Naive thymus-derived CD4-positive, alpha-beta T cell (primary cell): Measurements from ENCODE around the gene TMEM253. TPM values are rescaled to one million over a fixed set of nuclear protein-coding genes. Genes with fewer than 3 reads are reported as not detected.

Experiments
- ATAC-seq: fragments of 150-1000 bp; cut with Tn5 transposase; 2 replicates; pipeline ENCODE4 v1.10.0; 2021; ENCODE audit warnings: mild to moderate bottlenecking, moderate library complexity
- CTCF ChIA-PET: fragments of 350-600 bp; sonication (Branson Sonifier 250); formaldehyde crosslinking; loops from one replicate; lab custom pipeline; 2021; ENCODE audit warnings: antibody characterized with exemption; lab: Charles Lee
- POLR2A ChIA-PET: fragments of 350-600 bp; sonication (Branson Sonifier 250); formaldehyde crosslinking; loops from one replicate; lab custom pipeline; 2021; ENCODE audit warnings: antibody characterized with exemption, inconsistent platforms; lab: Charles Lee
- DNase-seq, 9 donors: peaks; one replicate each; pipeline versions ENCODE4 v3.0.0 to v3.0.0-alpha.2; 2020 to 2022; ENCODE audit warnings: mixed read lengths in 1 of 9
- H3K27ac ChIP-seq: one replicate; pipeline ENCODE4 v1.7.0; 2013; ENCODE audit warnings: mild to moderate bottlenecking, low read depth, low read length, moderate library complexity
- H3K27me3 ChIP-seq, 2 donors: one replicate each; pipeline ENCODE4 v1.7.0; 2013; ENCODE audit warnings: low read length in 2 of 2, mild to moderate bottlenecking in 2 of 2, moderate library complexity in 2 of 2; ENCODE audit not compliant: control insufficient read depth in 2 of 2, insufficient read depth in 2 of 2
- H3K36me3 ChIP-seq, 3 experiments: 1 replicate in 2 of 3; 2 replicates in 1 of 3; pipeline ENCODE4 v1.7.0; 2013; ENCODE audit warnings: low read length in 3 of 3, mild to moderate bottlenecking in 3 of 3, moderate library complexity in 1 of 3; ENCODE audit not compliant: insufficient read depth in 3 of 3, control insufficient read depth in 2 of 3
- H3K4me1 ChIP-seq, 2 donors: one replicate each; pipeline ENCODE4 v1.7.0; 2013; ENCODE audit warnings: low read length in 2 of 2, mild to moderate bottlenecking in 2 of 2, moderate library complexity in 1 of 2; ENCODE audit not compliant: control insufficient read depth in 2 of 2, insufficient read depth in 2 of 2
- H3K4me3 ChIP-seq: 2 replicates; pipeline ENCODE4 v1.7.0; 2013; ENCODE audit warnings: mild to moderate bottlenecking, low read length
- H3K9me3 ChIP-seq, 3 experiments: 1 replicate in 2 of 3; 2 replicates in 1 of 3; pipeline ENCODE4 v1.7.0; 2013; ENCODE audit warnings: low read length in 3 of 3; ENCODE audit not compliant: control insufficient read depth in 2 of 3
- H3K27ac Mint-ChIP-seq, 9 donors: one replicate each; pipeline ENCODE4 v1.8.0; 2020 to 2022; ENCODE audit warnings: mixed read lengths in 9 of 9, mild to moderate bottlenecking in 8 of 9, moderate library complexity in 5 of 9, inconsistent platforms in 2 of 9
- H3K27me3 Mint-ChIP-seq, 5 donors: one replicate each; pipeline ENCODE4 v1.8.0; 2021 to 2022; ENCODE audit warnings: mixed read lengths in 5 of 5, mild to moderate bottlenecking in 1 of 5
- H3K36me3 Mint-ChIP-seq, 5 donors: one replicate each; pipeline ENCODE4 v1.8.0; 2020 to 2022; ENCODE audit warnings: mixed read lengths in 5 of 5, mild to moderate bottlenecking in 3 of 5, inconsistent platforms in 1 of 5
- H3K4me1 Mint-ChIP-seq, 7 donors: one replicate each; pipeline ENCODE4 v1.8.0; 2020 to 2022; ENCODE audit warnings: mixed read lengths in 7 of 7, mild to moderate bottlenecking in 3 of 7, inconsistent platforms in 1 of 7
- H3K4me3 Mint-ChIP-seq, 10 donors: one replicate each; pipeline ENCODE4 v1.8.0; 2020 to 2022; ENCODE audit warnings: mild to moderate bottlenecking in 10 of 10, mixed read lengths in 10 of 10, moderate library complexity in 6 of 10, inconsistent platforms in 2 of 10
- H3K9me3 Mint-ChIP-seq, 11 donors: one replicate each; pipeline ENCODE4 v1.8.0; 2020 to 2022; ENCODE audit warnings: mixed read lengths in 11 of 11, mild to moderate bottlenecking in 4 of 11, inconsistent platforms in 1 of 11, moderate library complexity in 1 of 11
- intact Hi-C, 2 donors: fragments of 100-400 bp; cut with micrococcal nuclease; formaldehyde crosslinking; loops; one replicate each; pipeline ENCODE4 v1.15.1; 2023
- polyA plus RNA-seq, 2 donors: library from polyadenylated mRNA; unstranded; fragments of 300-500 nt; fragmentation: Illumina TruSeq; gene quantifications; one replicate each; pipeline ENCODE4 v1.2.3, GENCODE V29; 2021
- total RNA-seq, 6 experiments: library from RNA in 5 of 6; stranded (reverse) in 5 of 6; gene quantifications; 1 replicate in 5 of 6; 2 replicates in 1 of 6; pipeline ENCODE4 v1.2.3 and lab custom pipeline; 2021 to 2026

The TMEM253 gene
- total and polyA plus RNA-seq, 7 experiments from 2014 or later = 0.56 to 0.73 (median 0.70) TPM; not detected in 4

DNA sequence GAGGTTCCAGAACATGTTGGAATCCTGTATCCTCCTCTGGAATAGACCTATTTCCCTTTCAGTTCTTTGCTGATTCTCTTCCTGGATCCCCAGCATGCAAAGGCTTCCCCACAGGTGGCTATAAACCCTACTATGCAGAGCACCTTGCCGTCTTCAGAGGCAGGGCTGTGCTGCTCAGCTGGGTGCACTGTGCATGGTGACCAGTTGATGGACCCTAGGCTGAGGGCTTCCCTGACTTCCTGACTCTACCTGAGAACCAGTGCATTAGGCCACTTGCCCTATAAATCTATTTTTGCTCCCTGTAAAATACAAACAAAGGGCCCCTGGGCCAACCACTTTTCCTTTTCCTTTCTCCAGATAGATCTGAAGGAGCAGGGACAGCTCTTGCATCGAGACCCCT, 16.5 kb upstream of the TMEM253 start:
- intact Hi-C loops = loop anchor here in 1 of 2 donors (10.0 kb wide), 1 partner anchor 1500 kb away; the partner anchor contains the start of gene DAD1

DNA sequence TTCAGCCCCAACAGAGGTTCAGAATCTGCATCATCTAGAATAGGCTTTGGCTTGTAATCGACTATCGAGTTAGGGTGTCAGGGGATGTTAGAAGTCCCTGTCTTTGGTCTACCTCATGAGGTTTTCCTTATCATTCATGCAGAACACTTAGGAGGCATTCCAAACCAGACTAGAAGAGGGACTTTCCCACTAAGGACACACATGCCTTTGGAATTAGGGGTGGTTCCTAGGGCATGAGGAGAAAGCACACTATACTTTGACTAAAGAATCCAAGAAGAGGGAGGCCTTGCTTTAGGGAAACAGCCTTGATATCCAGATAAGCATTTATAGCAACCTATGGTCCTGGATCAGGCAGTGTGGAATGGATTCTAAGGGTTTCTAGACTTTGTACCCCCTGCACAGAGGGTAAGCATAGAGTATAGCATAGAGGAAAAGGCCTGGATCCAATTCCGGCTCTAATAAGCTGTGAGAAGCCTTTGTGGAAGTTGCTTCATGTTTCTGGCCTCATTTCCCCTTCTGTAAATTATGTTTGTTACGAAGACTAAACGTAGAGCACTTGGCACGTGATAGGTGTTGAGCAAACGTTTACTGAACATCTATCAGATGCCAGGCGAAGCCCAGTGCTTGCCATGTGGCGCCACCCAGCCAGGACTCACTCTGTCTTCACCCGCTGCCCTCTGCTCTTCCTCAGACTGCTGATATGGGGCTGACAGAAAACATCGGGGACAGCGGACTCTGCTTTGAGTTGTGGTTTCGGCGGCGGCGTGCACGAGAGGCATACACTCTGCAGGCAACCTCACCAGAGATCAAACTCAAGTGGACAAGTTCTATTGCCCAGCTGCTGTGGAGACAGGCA, 15.6 kb upstream of the TMEM253 start:
- Mint-ChIP-seq H3K4me3 (peak overlapping the region in 1 of 10 donors; percentile 53), H3K4me1 (peaks cover 16 to 30% (median 27%) of the 10 kb centered on the region in 7 donors), H3K9me3 (peaks cover 0 to 5% (median 0%) of the 10 kb centered on the region in 11 donors), H3K27ac (peak overlapping the region in 7 of 9 donors; percentile 30 to 99 (median 94)), H3K36me3 (no peaks in the 10 kb centered on the region), H3K27me3 (peaks cover 0 to 1% (median 0%) of the 10 kb centered on the region in 5 donors)
- Histone ChIP-seq H3K36me3 (no peaks in the 10 kb centered on the region), H3K9me3 (no peaks in the 10 kb centered on the region), H3K27me3 (no peaks in the 10 kb centered on the region), H3K4me1 (peaks cover 13 to 15% of the 10 kb centered on the region in 2 donors), H3K27ac (no peak overlapping the region), H3K4me3 (no peak overlapping the region)
- ATAC-seq (no peak), DNase-seq (no peak)
- POLR2A ChIA-PET = no interaction called here
- intact Hi-C loops = loop anchor here (5.0 to 10.0 kb wide), 2 partner anchors 403 to 1500 kb away; partner anchors contain the start of genes DAD1 (in 1 of the 2) and RNASE4 (in 1 of the 2)
- CTCF ChIA-PET = no interaction called here

More for the DNA sequence above, 16.5 kb upstream of the TMEM253 start:
- Histone ChIP-seq H3K4me1 (peaks cover 13 to 15% of the 10 kb centered on the region in 2 donors), H3K4me3 (no peak overlapping the region), H3K9me3 (no peaks in the 10 kb centered on the region), H3K27ac (no peak overlapping the region), H3K27me3 (no peaks in the 10 kb centered on the region), H3K36me3 (no peaks in the 10 kb centered on the region)
- H3K27me3 Mint-ChIP-seq = peaks cover 0 to 3% (median 0%) of the 10 kb centered on the region in 5 donors
- DNase-seq (no peak), ATAC-seq (no peak)
- peaks cover 16 to 30% (median 26%) of the 10 kb centered on the region in 7 donors for H3K4me1 Mint-ChIP-seq
- peak overlapping the region in 5 of 9 donors; percentile 0 to 71 (median 28) for H3K27ac Mint-ChIP-seq
- ChIA-PET CTCF (interaction anchor here (0.9 kb wide), 1 partner anchor 70 kb away, joined by 3 read pairs; no protein-coding TSS in a partner anchor), POLR2A (interaction anchor here (1.1 kb wide), 1 partner anchor 61 kb away, joined by 3 read pairs; no protein-coding TSS in a partner anchor)
- H3K4me3 Mint-ChIP-seq = no peak overlapping the region
- peaks cover 0 to 5% (median 0%) of the 10 kb centered on the region in 11 donors for H3K9me3 Mint-ChIP-seq
- no peaks in the 10 kb centered on the region for H3K36me3 Mint-ChIP-seq

- Histone ChIP-seq H3K36me3 (no peaks in the 10 kb centered on the region), H3K4me1 (peaks cover 13 to 15% of the 10 kb centered on the region in 2 donors), H3K27ac (peak overlapping the region; percentile 60), H3K9me3 (no peaks in the 10 kb centered on the region), H3K4me3 (no peak overlapping the region), H3K27me3 (no peaks in the 10 kb centered on the region)
- Mint-ChIP-seq H3K9me3 (peaks cover 0 to 5% (median 0%) of the 10 kb centered on the region in 11 donors), H3K36me3 (no peaks in the 10 kb centered on the region), H3K4me1 (peaks cover 16 to 31% (median 28%) of the 10 kb centered on the region in 7 donors), H3K4me3 (peak overlapping the region in 2 of 10 donors; percentile 5 to 54), H3K27ac (peak overlapping the region; percentile 86 to 99 (median 93)), H3K27me3 (no peaks in the 10 kb centered on the region)
- intact Hi-C loops = loop anchor here (1.0 to 10.0 kb wide), 7 partner anchors 16 to 1498 kb away; partner anchors contain the start of genes APEX1 (in 1 of the 2), DAD1 (in 1 of the 2), NDRG2 (in 1 of the 2) and RNASE4 (in 1 of the 2)
- DNase-seq (peak in 1 of 9 donors; percentile 14), ATAC-seq (no peak)
- ChIA-PET CTCF (interaction anchor here (1.0 to 11.3 kb wide), 3 partner anchors 18 to 746 kb away, joined by 3 to 132 read pairs (median 37); no protein-coding TSS in a partner anchor), POLR2A (interaction anchor here (0.6 to 3.7 kb wide), 6 partner anchors 10 to 62 kb away, joined by 3 to 22 read pairs (median 4); partner anchors contain the start of gene TMEM253)
These were observed 14.0 kb upstream of the TMEM253 start for GRCh38 chr14:21086908-21087293.

GRCh38 chr14:21087294-21088091, 13.4 kb upstream of the TMEM253 start:
- Mint-ChIP-seq H3K4me3 (peak overlapping the region in 8 of 10 donors; percentile 2 to 66 (median 42)), H3K27ac (peak overlapping the region; percentile 86 to 99 (median 93)), H3K4me1 (peaks cover 17 to 34% (median 29%) of the 10 kb centered on the region in 7 donors), H3K9me3 (peaks cover 0 to 5% (median 0%) of the 10 kb centered on the region in 11 donors), H3K27me3 (no peaks in the 10 kb centered on the region), H3K36me3 (peaks cover 0 to 1% (median 0%) of the 10 kb centered on the region in 5 donors)
- peak overlapping the region; percentile 80 for H3K27ac ChIP-seq
- ATAC-seq (peak; percentile 89), DNase-seq (peak in 8 of 9 donors; percentile 36 to 98 (median 94))
- peaks cover 13 to 15% of the 10 kb centered on the region in 2 donors for H3K4me1 ChIP-seq
- H3K27me3 ChIP-seq = no peaks in the 10 kb centered on the region
- ChIA-PET CTCF (interaction anchor here (0.6 to 11.3 kb wide), 4 partner anchors 16 to 746 kb away, joined by 3 to 132 read pairs (median 20); no protein-coding TSS in a partner anchor), POLR2A (interaction anchor here (0.6 to 3.7 kb wide), 7 partner anchors 9 to 73 kb away, joined by 3 to 22 read pairs (median 4); partner anchors contain the start of gene TMEM253)
- no peaks in the 10 kb centered on the region for H3K9me3 ChIP-seq
- no peak overlapping the region for H3K4me3 ChIP-seq
- H3K36me3 ChIP-seq = no peaks in the 10 kb centered on the region
- intact Hi-C loops = loop anchor here (1.0 to 10.0 kb wide), 7 partner anchors 16 to 1497 kb away; partner anchors contain the start of genes APEX1 (in 1 of the 2), DAD1 (in 1 of the 2), NDRG2 (in 1 of the 2) and RNASE4 (in 1 of the 2)

DNA sequence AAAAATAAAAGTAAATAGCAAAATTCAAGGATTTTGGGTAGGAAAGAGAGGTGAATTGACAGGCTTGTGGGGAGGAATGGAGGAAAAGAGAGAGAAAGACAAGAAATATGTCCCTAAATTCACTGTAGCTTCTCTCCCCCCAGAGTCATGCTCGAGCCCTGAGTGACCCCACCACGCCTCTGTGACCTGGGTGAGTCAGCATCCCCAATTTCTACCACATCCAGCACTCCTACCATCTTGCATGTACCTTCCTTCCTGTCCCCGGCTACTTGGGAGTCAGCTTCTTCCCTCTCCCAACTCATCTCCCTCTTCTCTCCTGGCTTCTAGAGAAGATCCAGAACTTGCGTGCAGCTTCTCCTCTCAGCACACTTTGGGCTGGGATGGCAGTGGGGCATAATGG, 12.2 kb upstream of the TMEM253 start:
- Mint-ChIP-seq H3K4me1 (peaks cover 21 to 37% (median 33%) of the 10 kb centered on the region in 7 donors), H3K36me3 (peaks cover 0 to 2% (median 0%) of the 10 kb centered on the region in 5 donors), H3K27me3 (peaks cover 0 to 6% (median 0%) of the 10 kb centered on the region in 5 donors), H3K27ac (peak overlapping the region; percentile 2 to 99 (median 91)), H3K9me3 (peaks cover 0 to 5% (median 0%) of the 10 kb centered on the region in 11 donors), H3K4me3 (no peak overlapping the region)
- H3K4me3 ChIP-seq = no peak overlapping the region
- DNase-seq (no peak), ATAC-seq (no peak)
- intact Hi-C loops = loop anchor here (5.0 to 10.0 kb wide), 2 partner anchors 406 to 1496 kb away; partner anchors contain the start of genes DAD1 (in 1 of the 2) and RNASE4 (in 1 of the 2)
- no peaks in the 10 kb centered on the region for H3K36me3 ChIP-seq
- H3K27ac ChIP-seq = peak overlapping the region; percentile 80
- H3K9me3 ChIP-seq = no peaks in the 10 kb centered on the region
- H3K27me3 ChIP-seq = no peaks in the 10 kb centered on the region
- ChIA-PET CTCF (interaction anchor here (0.8 to 11.3 kb wide), 4 partner anchors 16 to 73 kb away, joined by 5 to 132 read pairs (median 21); no protein-coding TSS in a partner anchor), POLR2A (interaction anchor here (1.1 to 3.7 kb wide), 4 partner anchors 9 to 18 kb away, joined by 5 to 22 read pairs (median 10); partner anchors contain the start of genes TMEM253 and ZNF219)
- H3K4me1 ChIP-seq = peaks cover 13 to 15% of the 10 kb centered on the region in 2 donors
